HepG2 (cell line): ENCODE measurements around the gene ATP5MK. TPM values are rescaled to one million over a fixed set of nuclear protein-coding genes. Genes with fewer than 3 reads are reported as not detected.

Experiments
- ATAC-seq: fragments of 200-7000 bp; cut with Tn5 transposase; 3 replicates; pipeline ENCODE4 v1.9.1; 2020; ENCODE audit warnings: mild to moderate bottlenecking, moderate library complexity
- BruUV-seq: library from RNA; stranded (reverse); fragments of 400-500 nt; replicated peaks from 2 replicates; lab custom pipeline; 2021; lab: Mats Ljungman, UMichigan
- CTCF ChIA-PET: fragments of 300-600 bp; formaldehyde crosslinking; extraction: SDS; loops from one replicate; lab custom pipeline; 2021; ENCODE audit warnings: low total read pairs, inconsistent platforms, low intra/inter-chr PET ratio; lab: Yijun Ruan, JAX
- POLR2A ChIA-PET: fragments of 350-600 bp; sonication (Branson Sonifier 250); formaldehyde crosslinking; loops from one replicate; lab custom pipeline; 2020; ENCODE audit warnings: antibody characterized with exemption, inconsistent platforms; lab: Yijun Ruan, JAX
- DNase-seq: peaks from one replicate; pipeline ENCODE4 v3.0.0-alpha.2; 2015; ENCODE audit warnings: low spot score
- FAIRE-seq: peaks from 3 replicates; lab custom pipeline; 2011; peaks lifted over from hg19 to GRCh38; lab: Jason Lieb, UNC
- H2AFZ ChIP-seq: one replicate; pipeline ENCODE4 v1.6.1; 2011; ENCODE audit warnings: low read length, inconsistent platforms
- H3K27ac ChIP-seq: fragments of 300-600 bp; 3 replicates; pipeline ENCODE4 v1.8.0; 2011; ENCODE audit warnings: mixed run types, mild to moderate bottlenecking, mixed read lengths, low read length, inconsistent platforms; ENCODE audit not compliant: insufficient read depth; ENCODE audit errors: extremely low read length
- H3K27me3 ChIP-seq, 2 experiments: fragments of 200-600 bp in 1 of 2; 2 replicates in 1 of 2; 3 replicates in 1 of 2; pipeline versions ENCODE4 v1.6.0 to v1.8.0; 2011; ENCODE audit warnings: low read length in 2 of 2, mild to moderate bottlenecking in 2 of 2, moderate library complexity in 2 of 2, inconsistent platforms in 1 of 2; ENCODE audit not compliant: insufficient read depth in 2 of 2, control insufficient read depth in 1 of 2
- H3K36me3 ChIP-seq, 2 experiments: fragments of 200-600 bp in 1 of 2; replicated peaks in 1 of 2; 2 replicates in 1 of 2; 3 replicates in 1 of 2; pipeline versions ENCODE4 v1.5.1 to v1.8.0; 2011; ENCODE audit warnings: low read length in 2 of 2, inconsistent platforms in 1 of 2; ENCODE audit not compliant: insufficient read depth in 2 of 2, control insufficient read depth in 1 of 2
- H3K4me1 ChIP-seq: 2 replicates; pipeline ENCODE4 v1.5.1; 2012; ENCODE audit warnings: low read length, inconsistent platforms; ENCODE audit not compliant: insufficient read depth
- H3K4me2 ChIP-seq: 2 replicates; pipeline ENCODE4 v1.6.0; 2011; ENCODE audit warnings: low read depth, low read length, inconsistent platforms
- H3K4me3 ChIP-seq, 3 experiments: fragments of 200-600 bp in 1 of 3; sonication (generic), shearing (Covaris generic) in 1 of 3; replicated peaks in 1 of 3; 2 replicates each; pipeline ENCODE4 v1.5.1; 2011 to 2016; ENCODE audit warnings: low read length in 3 of 3, inconsistent platforms in 2 of 3, low read depth in 2 of 3, mild to moderate bottlenecking in 2 of 3, control low read depth in 1 of 3, mixed read lengths in 1 of 3; ENCODE audit not compliant: insufficient read depth in 1 of 3
- H3K79me2 ChIP-seq: one replicate; pipeline ENCODE4 v1.6.1; 2011; ENCODE audit warnings: low read length, inconsistent platforms; ENCODE audit not compliant: insufficient read depth
- H3K9ac ChIP-seq: 2 replicates; pipeline ENCODE4 v1.6.0; 2011; ENCODE audit warnings: mild to moderate bottlenecking, low read depth, low read length, inconsistent platforms; ENCODE audit not compliant: insufficient read depth
- H3K9me3 ChIP-seq: 2 replicates; pipeline ENCODE4 v1.5.1; 2012; ENCODE audit warnings: mild to moderate bottlenecking, low read length
- H4K20me1 ChIP-seq: 2 replicates; pipeline ENCODE4 v1.6.0; 2011; ENCODE audit warnings: inconsistent platforms, mild to moderate bottlenecking, low read length, moderate library complexity; ENCODE audit not compliant: insufficient read depth
- FOSL2 ChIP-seq: sonication (generic); formaldehyde crosslinking; IDR thresholded peaks from 2 replicates; pipeline ENCODE4 v1.4.0; 2020; ENCODE audit warnings: missing genetic modification reagents
- GTF2F1 ChIP-seq: fragments of 150-350 bp; IDR thresholded peaks from 2 replicates; pipeline ENCODE4 v1.6.1; 2014; ENCODE audit warnings: low read length
- HOXA3 ChIP-seq: sonication (generic); formaldehyde crosslinking; IDR thresholded peaks from 2 replicates; pipeline ENCODE4 v1.5.0; 2020; ENCODE audit warnings: missing genetic modification reagents
- IKZF1 ChIP-seq: fragments of 450-650 bp; IDR thresholded peaks from 2 replicates; pipeline ENCODE4 v1.7.1; 2016
- PRMT3 ChIP-seq: sonication (generic); formaldehyde crosslinking; IDR thresholded peaks from 2 replicates; pipeline ENCODE4 v1.8.1; 2022; ENCODE audit warnings: low read depth, mild to moderate bottlenecking, moderate library complexity, missing genetic modification reagents, borderline replicate concordance
- PTBP1 ChIP-seq: fragments of 200-400 bp; formaldehyde crosslinking; IDR thresholded peaks from 2 replicates; pipeline ENCODE4 v1.6.1; 2018; ENCODE audit warnings: low read length, low read depth; ENCODE audit not compliant: poor library complexity, severe bottlenecking
- REPIN1 ChIP-seq: sonication (generic); formaldehyde crosslinking; IDR thresholded peaks from 2 replicates; pipeline ENCODE4 v1.8.0; 2022; ENCODE audit warnings: missing genetic modification reagents, low read depth, mild to moderate bottlenecking, borderline replicate concordance
- RFX5 ChIP-seq: IDR thresholded peaks from 2 replicates; pipeline ENCODE4 v1.6.1; 2011; ENCODE audit warnings: low read depth, low read length, improper control_type of control experiment
- ZFP36 ChIP-seq: fragments of 150-350 bp; IDR thresholded peaks from 2 replicates; pipeline ENCODE4 v1.6.1; 2018; ENCODE audit warnings: borderline replicate concordance, low read length, low read depth; ENCODE audit not compliant: partially characterized antibody
- ZNF205 ChIP-seq: IDR thresholded peaks from 2 replicates; pipeline ENCODE4 v1.6.1; 2018; ENCODE audit warnings: missing biosample characterization, missing genetic modification reagents
- ZNF292 ChIP-seq: sonication (generic); formaldehyde crosslinking; IDR thresholded peaks from 2 replicates; pipeline ENCODE4 v1.8.1; 2022; ENCODE audit warnings: mild to moderate bottlenecking, low read depth, missing genetic modification reagents, borderline replicate concordance
- ZNF441 ChIP-seq: sonication (generic); formaldehyde crosslinking; IDR thresholded peaks from 2 replicates; pipeline ENCODE4 v1.7.0; 2021; ENCODE audit warnings: missing genetic modification reagents, borderline replicate concordance
- ZNF598 ChIP-seq: sonication (generic); formaldehyde crosslinking; IDR thresholded peaks from 2 replicates; pipeline ENCODE4 v1.5.1; 2020; ENCODE audit warnings: mild to moderate bottlenecking, missing genetic modification reagents, borderline replicate concordance
- WGBS: methylation state at CpG from one replicate; pipeline ENCODE4 v1.1.6; 2017; ENCODE audit warnings: low lambda C conversion rate; 5-methylcytosine and 5-hydroxymethylcytosine counted together
- in situ Hi-C: cut with HindIII; loops from 2 replicates; pipeline ENCODE4 v1.10.0; 2017; ENCODE audit warnings: low pct_unique_long_range_greater_than_20kb; ENCODE audit not compliant: extremely low pct_ligation_motif_present
- intact Hi-C: fragments of 100-400 bp; cut with micrococcal nuclease; formaldehyde crosslinking; loops from one replicate; pipeline ENCODE4 v1.10.0; 2022; ENCODE audit not compliant: unreplicated experiment
- polyA plus RNA-seq, 8 experiments: library from polyadenylated mRNA; depleted of rRNA in 3 of 8; stranded (reverse) in 7 of 8; unstranded in 1 of 8; fragments of >200 nt; fragmentation: Illumina TruSeq in 4 of 8; extraction: Trizol in 4 of 8; gene quantifications; 2 replicates each; pipeline versions ENCODE4 v1.2.1 to v1.2.3, GENCODE V29; 2011 to 2016; ENCODE audit warnings: low read depth in 4 of 8, missing spikeins in 1 of 8, mixed read lengths in 1 of 8; ENCODE audit not compliant: insufficient read depth in 1 of 8
- total RNA-seq, 5 experiments: library from RNA; depleted of rRNA; stranded (reverse); fragments of >200 nt; fragmentation: Illumina TruSeq; extraction: Trizol; gene quantifications; 2 replicates each; pipeline ENCODE4 v1.2.3, GENCODE V29; 2016; ENCODE audit warnings: low read depth in 1 of 5
- TF ChIP-seq, protein P1 (sequence below): sonication (generic); formaldehyde crosslinking; IDR thresholded peaks from 2 replicates; pipeline ENCODE4 v1.5.0; 2020; ENCODE audit warnings: mild to moderate bottlenecking, missing genetic modification reagents, moderate library complexity
- TF ChIP-seq, protein P2 (sequence below): sonication (generic); formaldehyde crosslinking; IDR thresholded peaks from 2 replicates; pipeline ENCODE4 v1.4.0; 2020; ENCODE audit warnings: missing genetic modification reagents

The ATP5MK gene
- total and polyA plus RNA-seq, 2 of the 13 experiments (the other 11 are each of a cell fraction or from before 2014, with no cell fraction given) = 312 to 517 TPM

DNA sequence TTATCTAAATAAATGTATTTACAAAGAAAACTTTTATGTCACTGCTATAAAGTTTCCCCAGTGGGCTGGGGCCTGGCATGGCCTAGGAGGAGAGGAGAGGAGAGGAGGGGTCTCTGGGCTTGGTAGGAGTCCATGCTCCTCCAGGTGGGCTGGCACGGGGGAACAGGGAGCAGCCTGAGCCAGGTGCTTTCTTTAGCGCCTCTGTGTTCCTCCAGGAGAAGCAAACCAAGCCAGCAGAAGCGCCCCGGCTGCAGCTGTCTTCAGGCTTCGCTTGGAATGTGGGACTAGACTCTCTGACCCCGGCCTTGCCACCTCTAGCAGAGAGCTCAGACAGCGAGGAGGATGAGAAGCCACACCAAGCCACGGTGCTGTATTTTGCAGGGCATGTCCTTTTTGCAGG is 45.3 kb upstream of the ATP5MK start:
- intact Hi-C loops = no loop called here
- Histone ChIP-seq H3K4me3 (no peak overlapping the region), H3K79me2 (no peaks in the 10 kb centered on the region), H3K4me1 (peaks cover 21% of the 10 kb centered on the region), H2AFZ (no peak overlapping the region), H3K27me3 (no peaks in the 10 kb centered on the region), H3K9ac (no peak overlapping the region), H3K36me3 (peaks cover 43 to 84% of the 10 kb centered on the region in 2 experiments), H4K20me1 (no peaks in the 10 kb centered on the region), H3K9me3 (no peaks in the 10 kb centered on the region), H3K27ac (no peak overlapping the region), H3K4me2 (no peak overlapping the region)
- no peak for TF ChIP-seq ZNF205 (CRISPR knock-in tag)
- TF ChIP-seq ZNF292 (CRISPR knock-in tag) = no peak
- no peak for TF ChIP-seq HOXA3
- TF ChIP-seq IKZF1 = no peak
- TF ChIP-seq GTF2F1 = no peak
- TF ChIP-seq, protein P1, sequence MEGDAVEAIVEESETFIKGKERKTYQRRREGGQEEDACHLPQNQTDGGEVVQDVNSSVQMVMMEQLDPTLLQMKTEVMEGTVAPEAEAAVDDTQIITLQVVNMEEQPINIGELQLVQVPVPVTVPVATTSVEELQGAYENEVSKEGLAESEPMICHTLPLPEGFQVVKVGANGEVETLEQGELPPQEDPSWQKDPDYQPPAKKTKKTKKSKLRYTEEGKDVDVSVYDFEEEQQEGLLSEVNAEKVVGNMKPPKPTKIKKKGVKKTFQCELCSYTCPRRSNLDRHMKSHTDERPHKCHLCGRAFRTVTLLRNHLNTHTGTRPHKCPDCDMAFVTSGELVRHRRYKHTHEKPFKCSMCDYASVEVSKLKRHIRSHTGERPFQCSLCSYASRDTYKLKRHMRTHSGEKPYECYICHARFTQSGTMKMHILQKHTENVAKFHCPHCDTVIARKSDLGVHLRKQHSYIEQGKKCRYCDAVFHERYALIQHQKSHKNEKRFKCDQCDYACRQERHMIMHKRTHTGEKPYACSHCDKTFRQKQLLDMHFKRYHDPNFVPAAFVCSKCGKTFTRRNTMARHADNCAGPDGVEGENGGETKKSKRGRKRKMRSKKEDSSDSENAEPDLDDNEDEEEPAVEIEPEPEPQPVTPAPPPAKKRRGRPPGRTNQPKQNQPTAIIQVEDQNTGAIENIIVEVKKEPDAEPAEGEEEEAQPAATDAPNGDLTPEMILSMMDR (CRISPR knock-in tag) = no peak
- TF ChIP-seq PRMT3 = no peak
- no peak for TF ChIP-seq FOSL2 (CRISPR knock-in tag)
- TF ChIP-seq, protein P2, sequence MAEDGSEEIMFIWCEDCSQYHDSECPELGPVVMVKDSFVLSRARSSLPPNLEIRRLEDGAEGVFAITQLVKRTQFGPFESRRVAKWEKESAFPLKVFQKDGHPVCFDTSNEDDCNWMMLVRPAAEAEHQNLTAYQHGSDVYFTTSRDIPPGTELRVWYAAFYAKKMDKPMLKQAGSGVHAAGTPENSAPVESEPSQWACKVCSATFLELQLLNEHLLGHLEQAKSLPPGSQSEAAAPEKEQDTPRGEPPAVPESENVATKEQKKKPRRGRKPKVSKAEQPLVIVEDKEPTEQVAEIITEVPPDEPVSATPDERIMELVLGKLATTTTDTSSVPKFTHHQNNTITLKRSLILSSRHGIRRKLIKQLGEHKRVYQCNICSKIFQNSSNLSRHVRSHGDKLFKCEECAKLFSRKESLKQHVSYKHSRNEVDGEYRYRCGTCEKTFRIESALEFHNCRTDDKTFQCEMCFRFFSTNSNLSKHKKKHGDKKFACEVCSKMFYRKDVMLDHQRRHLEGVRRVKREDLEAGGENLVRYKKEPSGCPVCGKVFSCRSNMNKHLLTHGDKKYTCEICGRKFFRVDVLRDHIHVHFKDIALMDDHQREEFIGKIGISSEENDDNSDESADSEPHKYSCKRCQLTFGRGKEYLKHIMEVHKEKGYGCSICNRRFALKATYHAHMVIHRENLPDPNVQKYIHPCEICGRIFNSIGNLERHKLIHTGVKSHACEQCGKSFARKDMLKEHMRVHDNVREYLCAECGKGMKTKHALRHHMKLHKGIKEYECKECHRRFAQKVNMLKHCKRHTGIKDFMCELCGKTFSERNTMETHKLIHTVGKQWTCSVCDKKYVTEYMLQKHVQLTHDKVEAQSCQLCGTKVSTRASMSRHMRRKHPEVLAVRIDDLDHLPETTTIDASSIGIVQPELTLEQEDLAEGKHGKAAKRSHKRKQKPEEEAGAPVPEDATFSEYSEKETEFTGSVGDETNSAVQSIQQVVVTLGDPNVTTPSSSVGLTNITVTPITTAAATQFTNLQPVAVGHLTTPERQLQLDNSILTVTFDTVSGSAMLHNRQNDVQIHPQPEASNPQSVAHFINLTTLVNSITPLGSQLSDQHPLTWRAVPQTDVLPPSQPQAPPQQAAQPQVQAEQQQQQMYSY = no peak
- TF ChIP-seq ZNF441 (CRISPR knock-in tag) = no peak
- no peak for TF ChIP-seq PTBP1
- no peak for TF ChIP-seq RFX5
- no peak for TF ChIP-seq ZNF598 (CRISPR knock-in tag)
- no peak for TF ChIP-seq REPIN1 (CRISPR knock-in tag)
- TF ChIP-seq ZFP36 = no peak
- DNase-seq = no peak
- FAIRE-seq = no peak
- no peak for ATAC-seq
- WGBS = 82% methylated on average over 8 of the region's 8 CpGs
- CTCF ChIA-PET = no interaction called here
- in situ Hi-C loops = no loop called here
- BruUV-seq = no TSS peak
- POLR2A ChIA-PET = no interaction called here
